IMR-90 (cell line): ENCODE data around the gene GTF3C4. TPM values are rescaled to one million over a fixed set of nuclear protein-coding genes. Genes with fewer than 3 reads are reported as not detected.

Experiments
- ATAC-seq: fragments of 200-7000 bp; cut with Tn5 transposase; 2 replicates; pipeline ENCODE4 v1.9.1; 2020; ENCODE audit warnings: low read depth, mild to moderate bottlenecking, moderate library complexity
- BruUV-seq: library from RNA; stranded (reverse); fragments of 400-500 nt; replicated peaks from 2 replicates; lab custom pipeline; 2021; lab: Mats Ljungman, UMichigan
- CTCF ChIA-PET: fragments of 300-600 bp; formaldehyde crosslinking; extraction: SDS; loops from one replicate; lab custom pipeline; 2021; ENCODE audit warnings: antibody characterized with exemption; lab: Yijun Ruan, JAX
- POLR2A ChIA-PET: fragments of 300-600 bp; sonication (Branson Sonifier 250); formaldehyde crosslinking; loops from one replicate; lab custom pipeline; 2022; ENCODE audit warnings: antibody characterized with exemption; ENCODE audit not compliant: unreplicated experiment; lab: Charles Lee
- DNase-seq: peaks from one replicate; pipeline ENCODE4 v3.0.0; 2013
- H2AFZ ChIP-seq: replicated peaks from 2 replicates; pipeline ENCODE3; 2013; ENCODE audit warnings: low read length, mild to moderate bottlenecking; ENCODE audit not compliant: poor library complexity
- H2AK5ac ChIP-seq: 2 replicates; pipeline ENCODE4 v1.6.1; 2013; ENCODE audit warnings: low read depth, low read length, inconsistent platforms
- H2AK9ac ChIP-seq: replicated peaks from 2 replicates; pipeline ENCODE3; 2013; ENCODE audit warnings: mild to moderate bottlenecking, low read depth, low read length, moderate library complexity; ENCODE audit not compliant: poor library complexity
- H2BK120ac ChIP-seq: 2 replicates; pipeline ENCODE4 v1.6.1; 2013; ENCODE audit warnings: low read depth, low read length, inconsistent platforms
- H2BK15ac ChIP-seq: 3 replicates; pipeline ENCODE4 v1.6.1; 2013; ENCODE audit warnings: low read depth, low read length, inconsistent platforms
- H2BK20ac ChIP-seq: 2 replicates; pipeline ENCODE4 v1.6.1; 2013; ENCODE audit warnings: low read depth, mild to moderate bottlenecking, inconsistent platforms, low read length, moderate library complexity
- H2BK5ac ChIP-seq: 2 replicates; pipeline ENCODE4 v1.6.1; 2013; ENCODE audit warnings: mild to moderate bottlenecking, low read depth, low read length, inconsistent platforms; ENCODE audit not compliant: poor library complexity, severe bottlenecking
- H3K14ac ChIP-seq: replicated peaks from 2 replicates; pipeline ENCODE4 v1.6.1; 2013; ENCODE audit warnings: low read depth, low read length, inconsistent platforms
- H3K18ac ChIP-seq: 2 replicates; pipeline ENCODE4 v1.6.1; 2013; ENCODE audit warnings: low read depth, low read length, control low read depth
- H3K23ac ChIP-seq: 2 replicates; pipeline ENCODE4 v1.6.1; 2013; ENCODE audit warnings: low read depth, low read length, inconsistent platforms
- H3K27ac ChIP-seq: 2 replicates; pipeline ENCODE4 v1.5.1; 2013; ENCODE audit warnings: mild to moderate bottlenecking, control low read depth, low read length; ENCODE audit not compliant: insufficient read depth
- H3K27me3 ChIP-seq: 2 replicates; pipeline ENCODE4 v1.6.1; 2013; ENCODE audit warnings: low read length; ENCODE audit not compliant: control insufficient read depth, insufficient read depth
- H3K36me3 ChIP-seq: 2 replicates; pipeline ENCODE4 v1.6.1; 2013; ENCODE audit warnings: low read length, mixed read lengths; ENCODE audit not compliant: control insufficient read depth, insufficient read depth
- H3K4ac ChIP-seq: 2 replicates; pipeline ENCODE4 v1.6.1; 2013; ENCODE audit warnings: low read depth, low read length, inconsistent platforms
- H3K4me1 ChIP-seq: 2 replicates; pipeline ENCODE4 v1.6.1; 2013; ENCODE audit warnings: low read length, mixed read lengths; ENCODE audit not compliant: control insufficient read depth, insufficient read depth
- H3K4me2 ChIP-seq: 2 replicates; pipeline ENCODE4 v1.6.1; 2013; ENCODE audit warnings: low read depth, mild to moderate bottlenecking, control low read depth, low read length, moderate library complexity
- H3K4me3 ChIP-seq: 2 replicates; pipeline ENCODE4 v1.5.1; 2013; ENCODE audit warnings: low read depth, mild to moderate bottlenecking, control low read depth, low read length, moderate library complexity; ENCODE audit not compliant: insufficient read depth
- H3K56ac ChIP-seq: 2 replicates; pipeline ENCODE4 v1.6.1; 2013; ENCODE audit warnings: low read length, inconsistent platforms; ENCODE audit not compliant: insufficient read depth; ENCODE audit errors: extremely low read depth
- H3K79me1 ChIP-seq, 2 experiments: 2 replicates each; pipeline ENCODE4 v1.6.1; 2013; ENCODE audit warnings: low read length in 2 of 2, inconsistent platforms in 1 of 2, low read depth in 1 of 2
- H3K9ac ChIP-seq: 2 replicates; pipeline ENCODE4 v1.6.1; 2013; ENCODE audit warnings: low read depth, low read length, control low read depth
- H3K9me1 ChIP-seq: 2 replicates; pipeline ENCODE4 v1.6.1; 2013; ENCODE audit warnings: low read length, inconsistent platforms; ENCODE audit not compliant: insufficient read depth
- H3K9me3 ChIP-seq: 2 replicates; pipeline ENCODE4 v1.6.1; 2013; ENCODE audit warnings: low read length; ENCODE audit not compliant: control insufficient read depth, insufficient read depth
- H4K20me1 ChIP-seq: 2 replicates; pipeline ENCODE4 v1.6.1; 2013; ENCODE audit warnings: low read length, inconsistent platforms; ENCODE audit not compliant: insufficient read depth
- H4K5ac ChIP-seq: 2 replicates; pipeline ENCODE4 v1.6.1; 2013; ENCODE audit warnings: mild to moderate bottlenecking, low read depth, low read length, control low read depth
- H4K8ac ChIP-seq, 2 experiments: 2 replicates each; pipeline ENCODE4 v1.6.1; 2013; ENCODE audit warnings: low read depth in 2 of 2, low read length in 2 of 2, control low read depth in 1 of 2, inconsistent platforms in 1 of 2
- H4K91ac ChIP-seq: 2 replicates; pipeline ENCODE4 v1.6.1; 2013; ENCODE audit warnings: low read depth, low read length, inconsistent platforms; ENCODE audit not compliant: insufficient read depth
- BHLHE40 ChIP-seq: fragments of 150-350 bp; IDR thresholded peaks from 2 replicates; pipeline ENCODE4 v1.6.1; 2016; ENCODE audit warnings: mild to moderate bottlenecking, low read depth, low read length
- MAZ ChIP-seq: IDR thresholded peaks from 2 replicates; pipeline ENCODE4 v1.6.1; 2012; ENCODE audit warnings: low read depth, mild to moderate bottlenecking, low read length, improper control_type of control experiment, moderate library complexity, borderline replicate concordance
- MXI1 ChIP-seq: IDR thresholded peaks from 2 replicates; pipeline ENCODE4 v1.6.1; 2012; ENCODE audit warnings: low read depth, mild to moderate bottlenecking, low read length, moderate library complexity, borderline replicate concordance
- RAD21 ChIP-seq: IDR thresholded peaks from 2 replicates; pipeline ENCODE4 v1.6.1; 2012; ENCODE audit warnings: low read length, improper control_type of control experiment
- RCOR1 ChIP-seq: IDR thresholded peaks from 2 replicates; pipeline ENCODE4 v1.6.1; 2012; ENCODE audit warnings: mild to moderate bottlenecking, low read length, improper control_type of control experiment; ENCODE audit not compliant: insufficient replicate concordance
- SMC3 ChIP-seq: fragments of 150-350 bp; IDR thresholded peaks from 2 replicates; pipeline ENCODE4 v1.6.1; 2016; ENCODE audit warnings: low read depth, mild to moderate bottlenecking, antibody characterized with exemption, low read length, moderate library complexity
- WGBS, 2 experiments: methylation state at CpG; one replicate each; pipeline versions ENCODE4 v1.1.5 to v1.1.7; 2013; ENCODE audit warnings: missing lambda C conversion rate in 2 of 2; ENCODE audit not compliant: insufficient read length in 1 of 2; ENCODE audit errors: extremely low coverage in 2 of 2; 5-methylcytosine and 5-hydroxymethylcytosine counted together
- dilution Hi-C: fragments of 300-500 bp; cut with HindIII; formaldehyde crosslinking; loops from one replicate; pipeline ENCODE4 v1.14.3; 2018; ENCODE audit warnings: low sequenced_read_pairs; ENCODE audit not compliant: unreplicated experiment
- in situ Hi-C: fragments of 300-500 bp; cut with MboI; formaldehyde crosslinking; loops from 3 replicates; pipeline ENCODE4 v1.14.3; 2019; ENCODE audit warnings: low sequenced_read_pairs, inconsistent platforms, mixed read lengths
- intact Hi-C: fragments of 100-400 bp; cut with micrococcal nuclease; formaldehyde crosslinking; loops from 2 replicates; pipeline ENCODE4 v1.10.0; 2022
- polyA plus RNA-seq, 3 experiments: library from polyadenylated mRNA; depleted of rRNA; stranded (reverse); fragments of >200 nt; gene quantifications; 2 replicates each; pipeline ENCODE4 v1.2.3, GENCODE V29; 2012; ENCODE audit warnings: low replicate concordance in 1 of 3
- total RNA-seq: library from RNA; depleted of rRNA; stranded (reverse); fragments of >200 nt; gene quantifications from 2 replicates; pipeline ENCODE4 v1.2.3, GENCODE V29; 2012
- TF ChIP-seq, protein P1 (sequence below): fragments of 150-350 bp; IDR thresholded peaks from 2 replicates; pipeline ENCODE4 v1.6.1; 2016; ENCODE audit warnings: low read depth, mild to moderate bottlenecking, low read length, moderate library complexity, borderline replicate concordance

GTF3C4 gene
- total and polyA plus RNA-seq, 2 of the 4 experiments (the other 2 are of a cell fraction), result 4.7 to 16.5 TPM

DNA sequence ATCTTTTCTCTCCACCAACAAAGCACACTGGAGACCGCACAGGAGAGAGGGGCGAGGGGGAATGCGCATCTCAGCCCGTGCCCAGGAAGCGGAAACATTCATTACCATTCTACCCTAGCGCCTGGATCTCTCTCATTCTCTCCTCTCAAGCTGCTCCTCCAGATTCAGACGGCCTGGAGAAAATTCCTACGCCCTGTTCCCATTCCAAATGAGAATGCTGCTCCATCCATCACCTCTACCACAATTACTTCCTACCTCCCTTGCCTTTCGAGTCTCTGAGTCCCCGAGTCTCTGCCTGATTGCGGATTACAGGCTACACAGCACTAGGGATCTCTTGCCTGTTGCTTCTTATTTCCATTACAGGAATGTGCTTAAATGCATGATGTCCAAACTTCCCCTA, 7.1 kb upstream of the GTF3C4 start:
- in situ Hi-C loops (no loop called here), dilution Hi-C loops (no loop called here), intact Hi-C loops (no loop called here)
- no peak for TF ChIP-seq MXI1
- no peak for TF ChIP-seq BHLHE40
- TF ChIP-seq MAZ, result no peak
- no peak for TF ChIP-seq RCOR1
- no peak for TF ChIP-seq RAD21
- TF ChIP-seq, protein P1, sequence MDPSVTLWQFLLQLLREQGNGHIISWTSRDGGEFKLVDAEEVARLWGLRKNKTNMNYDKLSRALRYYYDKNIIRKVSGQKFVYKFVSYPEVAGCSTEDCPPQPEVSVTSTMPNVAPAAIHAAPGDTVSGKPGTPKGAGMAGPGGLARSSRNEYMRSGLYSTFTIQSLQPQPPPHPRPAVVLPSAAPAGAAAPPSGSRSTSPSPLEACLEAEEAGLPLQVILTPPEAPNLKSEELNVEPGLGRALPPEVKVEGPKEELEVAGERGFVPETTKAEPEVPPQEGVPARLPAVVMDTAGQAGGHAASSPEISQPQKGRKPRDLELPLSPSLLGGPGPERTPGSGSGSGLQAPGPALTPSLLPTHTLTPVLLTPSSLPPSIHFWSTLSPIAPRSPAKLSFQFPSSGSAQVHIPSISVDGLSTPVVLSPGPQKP, result no peak
- TF ChIP-seq SMC3, result no peak
- H2BK15ac ChIP-seq, result no peak overlapping the region
- H4K8ac ChIP-seq, result no peak overlapping the region
- H4K20me1 ChIP-seq, result peaks cover 18% of the 10 kb centered on the region
- ChIA-PET CTCF (no interaction called here), POLR2A (no interaction called here)
- H2BK5ac ChIP-seq, result no peak overlapping the region
- H3K36me3 ChIP-seq, result peaks cover 24% of the 10 kb centered on the region
- H3K27ac ChIP-seq, result no peak overlapping the region
- DNase-seq (no peak), ATAC-seq (no peak)
- no peak overlapping the region for H4K91ac ChIP-seq
- no peak overlapping the region for H3K9ac ChIP-seq
- H3K4me2 ChIP-seq, result no peak overlapping the region
- H3K9me3 ChIP-seq, result no peaks in the 10 kb centered on the region
- no peak overlapping the region for H3K4me3 ChIP-seq
- H2AK9ac ChIP-seq, result no peak overlapping the region
- no TSS peak for BruUV-seq
- no peaks in the 10 kb centered on the region for H3K27me3 ChIP-seq
- no peak overlapping the region for H2AK5ac ChIP-seq
- no peak overlapping the region for H3K14ac ChIP-seq
- WGBS, 2 experiments, result 69% methylated on average over 7 of the region's 11 CpGs; no CpG with 5 or more reads in 1 of the 2 experiments
- H2AFZ ChIP-seq, result no peak overlapping the region
- no peak overlapping the region for H2BK20ac ChIP-seq
- H3K79me1 ChIP-seq, result peaks cover 18 to 56% of the 10 kb centered on the region in 2 experiments
- no peak overlapping the region for H3K4ac ChIP-seq
- peaks cover 7% of the 10 kb centered on the region; the same call in 1 of the 2 replicates for H3K9me1 ChIP-seq
- H3K4me1 ChIP-seq, result no peaks in the 10 kb centered on the region
- no peak overlapping the region for H3K56ac ChIP-seq
- H3K18ac ChIP-seq, result no peak overlapping the region
- H4K5ac ChIP-seq, result no peak overlapping the region
- H2BK120ac ChIP-seq, result no peak overlapping the region
- H3K23ac ChIP-seq, result no peak overlapping the region
